ENCODE measurements around the gene HDAC4. TPM values are rescaled to one million over a fixed set of nuclear protein-coding genes. Genes with fewer than 3 reads are reported as not detected.
A peak's percentile ranks its signal among the peaks of the same experiment; 100 is the strongest.

Gene HDAC4
- total RNA-seq, 1 experiment from 2014 or later, result 47.6 TPM

DNA sequence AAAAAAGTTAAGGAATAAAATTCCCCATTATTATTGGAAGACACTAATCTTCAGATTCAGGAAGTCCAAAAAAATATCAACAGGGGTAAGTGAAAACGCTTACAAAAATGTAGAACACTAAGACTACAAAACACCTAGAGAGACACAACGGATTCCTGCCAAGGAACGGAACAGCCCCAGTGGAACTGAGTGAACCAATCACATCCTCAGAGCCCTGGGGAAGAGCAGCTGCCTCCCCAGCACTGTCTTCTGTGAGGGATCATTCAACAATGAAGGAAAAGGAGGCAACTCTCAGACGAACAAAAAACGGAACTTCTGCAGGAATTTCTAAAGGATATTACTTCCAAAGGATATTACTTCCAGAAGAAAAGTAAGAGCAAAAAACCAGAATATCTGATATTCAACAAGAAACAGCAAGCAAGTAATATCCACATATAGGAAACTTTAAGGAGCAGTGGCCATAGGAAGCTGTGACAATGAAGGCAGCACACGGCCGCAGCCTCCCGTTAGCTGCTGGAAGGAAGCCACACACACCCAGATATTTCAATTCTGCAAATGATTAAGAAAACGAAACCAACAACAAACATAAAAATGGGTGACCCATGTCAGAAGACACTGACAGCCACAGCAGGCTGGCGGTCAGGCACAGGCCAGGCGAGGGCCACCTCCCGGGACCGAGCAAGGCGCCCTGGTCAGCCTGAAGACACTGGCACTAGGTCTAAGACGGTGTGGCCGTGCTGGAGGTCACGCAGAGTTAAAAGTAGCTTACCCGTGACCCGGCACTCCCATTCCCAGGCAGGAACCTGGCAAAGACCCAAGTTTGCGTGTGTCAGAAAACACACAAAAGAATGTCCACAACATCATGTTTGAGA, 81.8 kb downstream of the HDAC4 start:
- ChIA-PET POLR2A (no interaction called here), CTCF (no interaction called here), RAD21 (ENCODE audit: low non-redundant PET in 1 of 2, low total read pairs in 2 of 2, uncharacterized antibody in 2 of 2, unreplicated experiment in 2 of 2) (no interaction called here)
- H2AFZ ChIP-seq (ENCODE audit: low read depth, low read length, poor library complexity, severe bottlenecking), result no peak overlapping the region
- no peak for DNase-seq (ENCODE audit: low read depth, low spot score)
- H4K20me1 ChIP-seq (ENCODE audit: insufficient read depth), result no peaks in the 10 kb centered on the region
- peak overlapping the region; percentile 33 to 56 for H3K4me3 ChIP-seq (replicated peaks in 1 of 2; ENCODE audit: low read depth in 1 of 2, low read length in 2 of 2)
- H3K9me2 ChIP-seq (ENCODE audit: insufficient read depth), result no peaks in the 10 kb centered on the region
- H3K27ac ChIP-seq (ENCODE audit: low read depth, low read length), result peak overlapping the region; percentile 30
- no TSS peak for BruUV-seq (replicated peaks)
- H3K79me2 ChIP-seq (ENCODE audit: insufficient read depth, low read length), result peaks cover 31% of the 10 kb centered on the region; the same call in 1 of the 2 replicates
- no peak for TF ChIP-seq EZH2phosphoT487 (IDR thresholded peaks at IDR 0.05; ENCODE audit: borderline replicate concordance)
- TF ChIP-seq POLR2A (IDR thresholded peaks at IDR 0.05; ENCODE audit: borderline replicate concordance, extremely low read depth, insufficient read depth, insufficient read length), result no peak
- TF ChIP-seq SIN3A (IDR thresholded peaks at IDR 0.05; ENCODE audit: low read depth), result no peak
- no peak for TF ChIP-seq ELF1 (IDR thresholded peaks at IDR 0.05; ENCODE audit: borderline replicate concordance, low read depth)
- TF ChIP-seq, protein P1, sequence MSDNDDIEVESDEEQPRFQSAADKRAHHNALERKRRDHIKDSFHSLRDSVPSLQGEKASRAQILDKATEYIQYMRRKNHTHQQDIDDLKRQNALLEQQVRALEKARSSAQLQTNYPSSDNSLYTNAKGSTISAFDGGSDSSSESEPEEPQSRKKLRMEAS (IDR thresholded peaks at IDR 0.05), result peak; percentile 47; the same call in 1 of the 2 replicates
- TF ChIP-seq YY1 (IDR thresholded peaks at IDR 0.05; ENCODE audit: extremely low read depth, insufficient replicate concordance, low read depth, low read length), result no peak
- peak; percentile 25; the same call in 1 of the 2 replicates for TF ChIP-seq SP1 (IDR thresholded peaks at IDR 0.05; ENCODE audit: low read depth)
- TF ChIP-seq, protein P2, sequence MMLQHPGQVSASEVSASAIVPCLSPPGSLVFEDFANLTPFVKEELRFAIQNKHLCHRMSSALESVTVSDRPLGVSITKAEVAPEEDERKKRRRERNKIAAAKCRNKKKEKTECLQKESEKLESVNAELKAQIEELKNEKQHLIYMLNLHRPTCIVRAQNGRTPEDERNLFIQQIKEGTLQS (IDR thresholded peaks at IDR 0.05), result no peak
- TF ChIP-seq CEBPB (IDR thresholded peaks at IDR 0.05; ENCODE audit: low read depth), result no peak
- TF ChIP-seq EZH2 (IDR thresholded peaks at IDR 0.05), result no peak
- no peak for TF ChIP-seq TCF7L2 (IDR thresholded peaks at IDR 0.05; ENCODE audit: borderline replicate concordance, extremely low read depth, insufficient read depth, insufficient read length)
- TF ChIP-seq EGR1 (IDR thresholded peaks at IDR 0.05; ENCODE audit: low read depth), result no peak
- no peak for TF ChIP-seq ZFX (IDR thresholded peaks at IDR 0.05)
- TF ChIP-seq CBX3 (IDR thresholded peaks at IDR 0.05; ENCODE audit: low read depth), result no peak
- TF ChIP-seq, protein P3, sequence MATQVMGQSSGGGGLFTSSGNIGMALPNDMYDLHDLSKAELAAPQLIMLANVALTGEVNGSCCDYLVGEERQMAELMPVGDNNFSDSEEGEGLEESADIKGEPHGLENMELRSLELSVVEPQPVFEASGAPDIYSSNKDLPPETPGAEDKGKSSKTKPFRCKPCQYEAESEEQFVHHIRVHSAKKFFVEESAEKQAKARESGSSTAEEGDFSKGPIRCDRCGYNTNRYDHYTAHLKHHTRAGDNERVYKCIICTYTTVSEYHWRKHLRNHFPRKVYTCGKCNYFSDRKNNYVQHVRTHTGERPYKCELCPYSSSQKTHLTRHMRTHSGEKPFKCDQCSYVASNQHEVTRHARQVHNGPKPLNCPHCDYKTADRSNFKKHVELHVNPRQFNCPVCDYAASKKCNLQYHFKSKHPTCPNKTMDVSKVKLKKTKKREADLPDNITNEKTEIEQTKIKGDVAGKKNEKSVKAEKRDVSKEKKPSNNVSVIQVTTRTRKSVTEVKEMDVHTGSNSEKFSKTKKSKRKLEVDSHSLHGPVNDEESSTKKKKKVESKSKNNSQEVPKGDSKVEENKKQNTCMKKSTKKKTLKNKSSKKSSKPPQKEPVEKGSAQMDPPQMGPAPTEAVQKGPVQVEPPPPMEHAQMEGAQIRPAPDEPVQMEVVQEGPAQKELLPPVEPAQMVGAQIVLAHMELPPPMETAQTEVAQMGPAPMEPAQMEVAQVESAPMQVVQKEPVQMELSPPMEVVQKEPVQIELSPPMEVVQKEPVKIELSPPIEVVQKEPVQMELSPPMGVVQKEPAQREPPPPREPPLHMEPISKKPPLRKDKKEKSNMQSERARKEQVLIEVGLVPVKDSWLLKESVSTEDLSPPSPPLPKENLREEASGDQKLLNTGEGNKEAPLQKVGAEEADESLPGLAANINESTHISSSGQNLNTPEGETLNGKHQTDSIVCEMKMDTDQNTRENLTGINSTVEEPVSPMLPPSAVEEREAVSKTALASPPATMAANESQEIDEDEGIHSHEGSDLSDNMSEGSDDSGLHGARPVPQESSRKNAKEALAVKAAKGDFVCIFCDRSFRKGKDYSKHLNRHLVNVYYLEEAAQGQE (IDR thresholded peaks at IDR 0.05; ENCODE audit: low read depth), result no peak
- no peak for TF ChIP-seq FOSL1 (IDR thresholded peaks at IDR 0.05; ENCODE audit: low read depth)
- TF ChIP-seq, protein P4, sequence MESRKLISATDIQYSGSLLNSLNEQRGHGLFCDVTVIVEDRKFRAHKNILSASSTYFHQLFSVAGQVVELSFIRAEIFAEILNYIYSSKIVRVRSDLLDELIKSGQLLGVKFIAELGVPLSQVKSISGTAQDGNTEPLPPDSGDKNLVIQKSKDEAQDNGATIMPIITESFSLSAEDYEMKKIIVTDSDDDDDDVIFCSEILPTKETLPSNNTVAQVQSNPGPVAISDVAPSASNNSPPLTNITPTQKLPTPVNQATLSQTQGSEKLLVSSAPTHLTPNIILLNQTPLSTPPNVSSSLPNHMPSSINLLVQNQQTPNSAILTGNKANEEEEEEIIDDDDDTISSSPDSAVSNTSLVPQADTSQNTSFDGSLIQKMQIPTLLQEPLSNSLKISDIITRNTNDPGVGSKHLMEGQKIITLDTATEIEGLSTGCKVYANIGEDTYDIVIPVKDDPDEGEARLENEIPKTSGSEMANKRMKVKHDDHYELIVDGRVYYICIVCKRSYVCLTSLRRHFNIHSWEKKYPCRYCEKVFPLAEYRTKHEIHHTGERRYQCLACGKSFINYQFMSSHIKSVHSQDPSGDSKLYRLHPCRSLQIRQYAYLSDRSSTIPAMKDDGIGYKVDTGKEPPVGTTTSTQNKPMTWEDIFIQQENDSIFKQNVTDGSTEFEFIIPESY (IDR thresholded peaks at IDR 0.05; ENCODE audit: extremely low read depth, insufficient replicate concordance, low read length), result no peak
- peak; percentile 40; the same call in 1 of the 2 replicates for TF ChIP-seq POLR2AphosphoS5 (IDR thresholded peaks at IDR 0.05; ENCODE audit: low read depth, low read length)
- TF ChIP-seq RAD21 (IDR thresholded peaks at IDR 0.05; ENCODE audit: low read depth), result no peak
- no peak for TF ChIP-seq ZNF274 (IDR thresholded peaks at IDR 0.05; ENCODE audit: low read depth, low read length)
- TF ChIP-seq JUND (IDR thresholded peaks at IDR 0.05), result no peak
- H3K27me3 ChIP-seq (ENCODE audit: insufficient read depth, low read length), result no peaks in the 10 kb centered on the region
- H3K4me1 ChIP-seq (ENCODE audit: control insufficient read depth in 1 of 2, insufficient read depth in 2 of 2, low read length in 2 of 2), result peaks cover 33 to 60% of the 10 kb centered on the region in 2 experiments
- peak overlapping the region; percentile 92 for H3K4me2 ChIP-seq (ENCODE audit: low read length)
- no peaks in the 10 kb centered on the region for H3K9me3 ChIP-seq (ENCODE audit: control insufficient read depth in 1 of 2, insufficient read depth in 1 of 2, low read depth in 1 of 2, low read length in 2 of 2)
- no peaks in the 10 kb centered on the region for H3K36me3 ChIP-seq (ENCODE audit: control insufficient read depth in 1 of 2, insufficient read depth in 2 of 2, low read length in 2 of 2)
- intact Hi-C loops (cut with micrococcal nuclease), result no loop called here
- peak overlapping the region; percentile 59 for H3K9ac ChIP-seq (ENCODE audit: low read length)
- ATAC-seq, result peak; percentile 56
